NCI-H2029 treated with DMSO at 0.1 percent for 48 hours (cell line): ENCODE measurements around the gene SLC16A2.
"Not testable (repeated sequence)": the region's sequence is repeated elsewhere in the genome, so short reads cannot be mapped to it uniquely, and the experiment has no call there.

Experiments
- DNase-seq: peaks from one replicate; lab custom pipeline; 2025; lab: John Stamatoyannopoulos, UW

SLC16A2 gene

DNA sequence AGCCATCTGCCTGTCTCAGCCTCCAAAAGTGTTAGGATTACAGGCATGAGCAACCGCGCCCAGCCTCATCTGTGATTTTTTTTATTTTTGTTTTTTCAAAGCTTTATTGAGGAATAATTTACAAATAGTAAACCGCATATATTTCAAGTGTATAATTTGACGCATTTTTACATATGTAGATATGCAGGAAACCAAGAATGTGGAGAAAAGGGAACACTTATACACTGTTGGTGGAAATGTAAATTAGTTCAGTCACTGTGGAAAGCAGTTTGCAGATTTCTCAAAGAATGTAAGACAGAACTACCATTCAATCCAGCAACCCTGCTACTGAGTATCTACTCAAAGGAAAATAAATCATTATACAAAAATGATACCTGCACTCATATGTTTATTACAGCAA is 85.9 kb downstream of the SLC16A2 start:
- DNase-seq = no peak

DNA sequence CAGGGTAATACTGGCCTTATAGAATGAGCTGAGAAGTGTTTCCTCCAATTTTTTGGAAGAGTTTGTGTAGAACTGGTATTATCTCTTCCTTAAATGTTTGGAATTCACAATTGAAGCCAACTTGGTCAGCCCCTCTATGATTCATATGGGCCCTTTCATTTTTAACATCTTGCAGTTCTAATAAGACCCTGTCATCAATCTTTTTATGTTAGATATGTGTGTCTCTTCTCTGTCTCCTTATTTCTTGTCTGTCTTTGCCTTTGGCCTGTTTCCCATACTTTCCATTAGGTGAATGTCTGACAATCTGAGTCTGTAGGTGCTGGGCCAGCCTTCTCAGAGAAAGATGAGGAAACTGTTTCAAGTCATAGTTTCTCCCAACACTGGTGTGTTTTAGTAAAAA is 88.7 kb downstream of the SLC16A2 start:
- DNase-seq = no peak

DNA sequence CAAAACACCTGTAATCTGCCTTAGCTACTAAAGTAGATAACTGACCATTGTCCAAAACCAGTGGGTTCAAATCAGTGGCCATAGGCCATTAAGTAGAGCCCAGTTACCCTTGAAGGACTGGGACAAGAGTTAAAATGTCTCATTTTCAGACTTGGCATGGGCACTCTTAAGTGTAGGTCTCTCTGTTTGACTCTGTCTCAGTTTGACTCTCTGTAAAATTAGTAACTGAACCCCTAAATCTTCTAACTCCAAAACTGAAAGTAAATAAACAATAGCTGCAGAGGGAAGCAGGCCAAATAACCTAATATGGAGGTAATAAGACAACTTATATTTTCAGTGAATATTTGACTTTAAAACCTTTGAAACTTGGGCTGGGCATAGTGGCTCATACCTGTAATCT is 89.1 kb downstream of the SLC16A2 start:
- DNase-seq = no peak

DNA sequence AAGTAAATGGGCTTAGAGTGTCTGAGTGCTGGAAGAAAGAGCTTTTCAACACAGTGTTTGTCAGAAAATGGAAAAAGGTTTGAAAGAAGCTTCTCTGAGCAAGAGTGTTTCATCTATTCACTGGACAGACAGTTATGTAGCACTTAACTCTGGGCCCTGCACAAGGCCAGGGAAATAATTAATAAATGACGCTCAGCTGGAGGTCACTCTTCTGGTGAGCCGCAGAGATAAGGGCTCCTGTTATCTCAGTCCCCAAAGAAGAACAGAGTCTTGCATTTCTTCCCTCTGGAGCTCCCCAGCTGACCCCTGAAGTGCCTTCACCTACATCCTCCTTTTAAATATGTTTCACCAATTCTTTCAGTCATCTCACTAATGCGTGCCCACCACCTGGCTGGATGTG is 90.4 kb downstream of the SLC16A2 start:
- DNase-seq = no peak

DNA sequence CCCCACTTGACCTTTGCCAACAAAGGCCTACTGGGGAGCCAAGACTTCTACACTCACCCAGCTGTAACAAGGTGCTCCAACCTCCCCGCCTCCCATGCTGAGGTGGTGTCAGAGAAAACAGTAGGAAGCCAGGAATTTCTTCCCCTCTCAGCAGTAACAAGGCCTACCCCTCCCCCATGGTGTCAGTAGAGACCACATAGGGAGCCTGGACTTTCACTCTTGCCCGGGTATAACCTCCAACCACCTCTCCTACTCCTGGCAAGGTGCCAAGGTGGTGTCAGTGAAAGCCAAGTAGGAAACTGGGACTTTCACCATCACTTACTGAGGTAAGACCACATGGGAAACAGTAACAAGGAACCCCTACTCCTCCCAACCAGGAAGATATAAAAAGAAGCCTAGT is 93.1 kb downstream of the SLC16A2 start:
- DNase-seq = no peak

DNA sequence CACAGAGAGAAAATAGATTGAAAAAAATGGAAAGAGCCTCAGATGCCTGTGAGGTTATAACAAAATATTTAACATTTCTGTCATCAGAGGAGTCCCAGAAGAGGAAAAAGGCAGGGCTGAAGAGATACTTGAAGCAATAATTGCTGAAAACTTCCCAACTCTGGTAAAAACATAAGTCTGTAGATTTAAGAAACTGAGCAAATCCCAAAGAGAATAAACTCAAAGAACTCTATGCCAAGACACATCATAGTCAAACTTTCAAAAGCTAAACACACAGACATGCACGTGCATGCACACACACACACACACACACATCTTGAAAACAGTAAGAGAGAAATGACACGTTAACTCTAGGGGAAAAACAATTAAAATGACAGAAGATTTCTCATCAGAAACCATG is 94.1 kb downstream of the SLC16A2 start:
- DNase-seq = no peak

DNA sequence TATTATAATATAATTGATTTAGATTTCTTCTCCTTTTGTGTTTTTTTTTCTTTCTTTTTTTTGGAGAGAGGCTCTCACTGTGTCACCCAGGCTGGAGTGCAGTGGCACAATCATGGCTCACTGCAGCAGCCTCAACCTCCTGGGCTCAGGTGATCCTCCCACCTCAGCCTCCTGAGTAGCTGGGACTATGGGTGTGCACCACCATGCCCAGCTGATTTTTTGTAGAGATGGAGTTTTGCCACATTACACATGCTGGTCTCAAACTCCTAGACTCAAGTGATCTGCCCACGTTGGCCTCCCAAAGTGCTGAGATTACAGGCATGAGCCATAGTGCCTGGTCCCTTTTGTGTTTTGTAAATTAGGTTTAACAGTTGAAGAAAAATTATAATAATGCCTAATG is 94.7 kb downstream of the SLC16A2 start:
- DNase-seq = not testable (repeated sequence)

DNA sequence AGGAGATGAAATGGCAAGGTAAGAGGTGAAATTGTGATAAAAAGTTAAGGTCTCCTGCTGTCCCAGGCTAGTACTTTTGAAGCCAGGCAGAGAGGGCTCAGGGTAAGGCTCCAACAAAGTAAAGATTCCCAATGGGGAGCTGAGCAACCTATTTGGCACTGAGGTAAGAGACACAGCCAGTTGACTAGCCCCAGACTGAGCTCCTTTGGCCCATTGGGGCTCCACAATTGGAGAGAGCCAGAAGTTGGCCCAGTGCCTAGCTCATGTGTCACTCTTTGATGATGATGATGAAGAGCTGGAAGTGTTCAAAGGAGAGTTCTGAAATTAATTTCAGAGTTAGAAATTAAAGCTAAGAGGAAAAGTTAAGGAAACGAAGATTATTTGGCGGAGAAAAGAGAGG is 98.6 kb downstream of the SLC16A2 start:
- DNase-seq = no peak

DNA sequence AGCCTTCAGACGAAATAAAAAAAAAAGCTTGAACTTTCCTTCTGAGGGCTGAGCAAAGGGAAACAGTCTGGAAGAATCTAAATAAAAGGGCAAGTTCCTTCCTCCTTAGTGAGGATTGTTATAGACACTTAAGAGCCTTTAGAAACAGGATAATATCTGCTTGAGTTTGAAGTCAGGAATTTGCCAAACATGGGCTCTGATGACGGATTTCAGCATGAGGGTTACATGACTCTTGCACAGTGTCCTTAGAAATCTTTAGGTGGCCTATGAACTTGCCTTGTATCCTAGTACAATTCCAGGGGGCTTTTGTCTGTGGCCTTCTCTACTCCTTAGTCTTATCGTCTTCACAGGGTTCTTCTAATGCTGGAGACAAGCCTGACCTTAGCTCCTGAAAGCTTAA is 99.0 kb downstream of the SLC16A2 start:
- no peak for DNase-seq

DNA sequence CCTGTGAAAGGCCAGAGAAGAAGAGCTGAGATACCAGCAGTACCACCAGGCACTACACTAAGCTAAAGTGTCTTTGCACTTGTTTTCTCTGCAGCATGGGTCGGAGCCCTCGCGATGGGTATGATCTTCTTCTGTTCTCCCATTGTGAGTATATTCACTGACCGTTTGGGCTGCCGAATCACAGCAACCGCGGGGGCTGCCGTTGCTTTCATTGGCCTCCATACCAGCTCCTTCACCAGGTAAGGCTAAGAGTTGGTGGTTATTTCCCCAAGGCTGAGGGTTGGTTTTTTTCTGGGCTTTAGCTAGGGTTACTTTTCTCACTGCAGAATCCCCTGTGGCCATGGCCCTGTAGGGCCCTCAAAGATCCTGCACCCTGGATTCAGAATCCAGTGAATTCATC is 99.6 kb downstream of the SLC16A2 start:
- no peak for DNase-seq

DNA sequence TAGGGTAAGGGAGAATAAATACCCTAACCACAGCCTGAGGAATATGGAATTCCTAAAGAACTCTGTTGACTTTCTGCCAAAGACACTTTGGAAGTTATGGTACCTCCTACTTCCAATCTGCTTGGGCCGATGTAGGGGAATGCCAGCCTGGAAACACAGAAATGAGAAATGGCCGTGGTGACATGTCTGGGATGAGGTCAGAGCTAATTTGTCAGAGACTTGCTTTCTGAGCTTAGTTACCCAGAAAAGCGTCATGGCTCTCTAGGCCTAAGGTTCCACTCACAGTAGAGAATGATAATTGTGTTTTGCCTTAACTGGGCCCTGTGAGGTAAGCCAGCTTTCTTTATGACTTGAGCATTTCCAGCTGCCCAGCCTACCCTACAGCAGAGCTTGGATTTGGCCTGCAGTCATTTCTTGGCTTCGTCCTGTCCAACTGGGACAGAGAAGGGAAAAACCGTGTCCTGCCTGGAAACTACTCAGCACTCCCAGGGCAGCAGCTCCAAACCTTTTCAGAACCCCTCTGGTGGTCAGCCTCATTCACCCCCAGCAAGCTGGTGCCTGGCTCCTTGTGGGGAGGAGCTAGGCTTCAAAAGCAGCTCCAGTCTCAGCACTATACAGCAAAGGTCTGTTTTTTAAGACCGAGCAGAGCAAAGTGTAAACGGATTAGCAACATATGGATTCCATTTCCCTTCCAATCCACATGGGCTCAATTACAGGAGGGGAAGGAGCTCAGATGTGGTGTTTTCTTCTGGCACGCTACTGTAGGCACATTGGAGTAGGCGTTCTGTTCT is 100.9 kb downstream of the SLC16A2 start:
- no peak for DNase-seq

DNA sequence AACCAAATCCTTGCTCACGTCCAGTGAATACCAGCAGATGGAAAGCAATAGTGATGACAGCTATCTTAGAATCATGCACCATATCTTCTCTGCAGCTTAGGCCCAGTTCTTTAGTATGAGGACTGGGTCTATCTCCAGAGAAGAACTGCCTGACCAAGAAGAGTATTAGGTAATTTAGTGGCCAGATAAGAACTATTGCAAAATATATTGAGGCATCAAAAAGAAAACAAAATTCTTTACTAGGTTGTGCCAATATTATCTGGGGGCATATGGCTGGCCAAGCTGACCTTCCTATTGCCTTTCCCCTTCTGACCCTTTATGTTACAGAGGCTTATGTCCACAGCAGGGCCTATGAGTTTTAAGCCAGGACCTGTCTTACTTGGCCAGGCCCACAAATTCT is 101.9 kb downstream of the SLC16A2 start:
- no peak for DNase-seq

DNA sequence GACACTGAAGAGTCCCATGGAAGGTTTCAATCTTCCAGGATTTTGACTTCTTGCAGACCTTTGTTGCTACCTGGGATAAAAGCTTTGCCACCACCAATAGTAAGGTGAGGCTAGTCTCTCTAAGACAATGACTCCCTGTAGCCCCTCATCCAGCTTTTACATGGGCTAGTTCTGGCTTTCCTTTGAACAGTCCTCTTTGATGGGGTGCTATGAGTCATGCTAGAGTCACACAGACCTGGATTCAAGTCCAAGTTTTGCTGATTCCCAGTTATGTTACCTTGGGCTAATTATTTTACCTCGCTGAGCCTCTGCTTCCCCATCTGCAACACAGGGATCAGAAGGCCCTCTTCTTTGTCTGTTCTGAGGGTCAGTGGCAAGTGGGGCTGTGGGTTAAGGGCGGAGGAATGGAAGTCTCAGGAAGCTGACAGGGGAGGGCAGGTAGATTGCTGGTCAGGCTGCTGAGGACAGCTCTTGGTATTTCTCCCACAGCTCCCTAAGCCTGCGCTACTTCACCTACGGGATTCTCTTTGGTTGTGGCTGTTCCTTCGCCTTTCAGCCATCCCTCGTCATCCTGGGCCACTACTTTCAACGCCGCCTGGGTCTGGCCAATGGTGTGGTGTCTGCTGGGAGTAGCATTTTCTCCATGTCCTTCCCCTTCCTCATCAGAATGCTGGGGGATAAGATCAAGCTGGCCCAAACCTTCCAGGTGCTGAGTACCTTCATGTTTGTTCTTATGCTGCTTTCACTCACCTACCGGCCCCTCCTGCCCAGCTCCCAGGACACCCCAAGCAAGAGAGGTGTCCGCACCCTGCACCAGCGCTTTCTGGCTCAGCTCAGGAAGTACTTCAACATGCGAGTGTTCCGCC is 102.8 kb downstream of the SLC16A2 start:
- DNase-seq = no peak

DNA sequence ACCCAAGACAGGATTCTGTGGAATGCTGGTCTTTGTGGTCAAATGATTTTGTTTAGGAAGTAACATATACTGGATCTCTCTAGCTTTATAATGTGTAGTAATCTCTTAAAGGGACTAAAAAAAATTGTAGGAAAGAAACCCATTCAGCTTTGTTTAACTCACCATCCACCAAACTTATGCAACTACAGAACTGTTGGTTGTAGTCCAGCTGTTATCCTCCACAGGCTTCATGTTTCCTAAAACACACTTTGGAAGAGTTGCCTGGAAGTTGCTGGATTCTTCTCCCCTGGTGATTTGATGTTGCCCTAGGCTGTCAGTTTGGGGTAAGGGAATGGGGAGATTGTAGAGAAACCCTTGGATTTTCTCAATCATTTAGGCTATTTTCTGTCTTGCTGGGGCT is 103.8 kb downstream of the SLC16A2 start:
- no peak for DNase-seq

DNA sequence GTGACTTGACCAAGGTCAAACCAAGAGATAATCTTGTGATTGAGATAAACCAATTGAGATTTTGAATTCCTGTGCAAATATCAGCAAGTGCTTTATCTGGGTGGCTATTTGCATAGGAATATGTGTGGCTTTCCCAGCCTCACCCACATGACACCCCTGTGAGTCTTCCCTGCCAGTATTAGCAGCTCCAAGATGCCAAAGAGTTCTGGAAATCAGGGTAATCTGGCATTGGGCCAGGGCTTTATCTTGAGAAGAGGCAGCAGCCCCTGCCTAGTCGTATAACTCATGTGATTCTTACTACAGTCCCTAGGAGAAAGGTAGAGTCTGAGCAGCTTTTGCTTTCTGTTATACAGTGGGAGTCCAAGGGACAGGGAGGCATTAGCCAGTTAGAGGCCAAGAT is 105.5 kb downstream of the SLC16A2 start:
- DNase-seq = no peak

DNA sequence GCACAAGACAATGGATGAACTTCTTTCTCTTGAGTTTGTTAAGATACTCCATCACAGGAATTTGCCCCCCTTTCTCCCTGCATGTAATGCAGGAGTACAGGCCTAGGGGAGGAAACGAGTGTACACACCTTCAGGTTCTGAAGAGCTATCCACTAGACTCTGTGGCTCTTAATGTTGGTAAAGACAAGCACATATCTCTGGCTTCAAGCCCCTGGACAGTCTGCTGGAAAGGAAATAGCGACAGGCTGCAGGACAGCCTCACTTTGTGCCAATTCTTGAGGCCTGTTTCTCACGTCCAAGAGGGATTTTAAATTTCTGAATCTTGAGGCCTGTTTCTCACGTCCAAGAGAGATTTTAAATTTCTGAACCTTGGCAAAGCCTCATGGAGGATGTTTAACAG is 106.1 kb downstream of the SLC16A2 start:
- no peak for DNase-seq

DNA sequence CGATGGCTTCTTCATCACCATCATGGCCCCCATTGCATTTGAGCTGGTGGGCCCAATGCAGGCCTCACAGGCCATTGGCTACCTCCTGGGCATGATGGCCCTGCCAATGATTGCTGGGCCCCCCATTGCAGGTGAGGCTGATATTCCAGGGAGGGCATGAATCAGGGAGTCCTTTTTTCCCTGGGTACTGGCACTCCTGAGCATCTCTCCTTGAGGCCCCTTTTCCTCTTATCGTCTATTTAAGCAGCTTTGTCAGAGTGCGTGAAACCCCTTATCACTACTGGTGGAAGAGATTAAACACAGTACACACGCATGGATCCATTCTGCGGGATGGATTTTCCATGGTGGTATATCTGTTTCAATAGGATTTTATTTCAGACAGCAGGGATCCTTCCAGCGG is 108.0 kb downstream of the SLC16A2 start:
- no peak for DNase-seq

DNA sequence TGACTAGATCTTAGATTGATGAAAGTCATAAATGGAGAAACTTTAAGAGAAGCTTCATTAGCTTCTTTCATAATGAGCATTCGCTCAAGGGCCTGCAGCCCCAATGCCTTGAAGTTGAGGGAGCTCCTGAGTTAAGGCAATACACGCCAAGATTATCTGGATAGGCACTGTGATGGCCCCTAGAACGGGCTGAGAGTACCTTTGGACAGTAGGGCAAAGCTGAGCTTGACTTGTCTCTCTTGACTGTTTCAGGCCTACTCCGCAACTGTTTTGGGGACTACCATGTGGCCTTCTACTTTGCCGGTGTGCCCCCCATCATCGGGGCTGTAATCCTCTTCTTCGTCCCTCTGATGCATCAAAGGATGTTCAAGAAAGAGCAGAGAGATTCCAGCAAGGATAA is 109.8 kb downstream of the SLC16A2 start:
- DNase-seq = no peak

DNA sequence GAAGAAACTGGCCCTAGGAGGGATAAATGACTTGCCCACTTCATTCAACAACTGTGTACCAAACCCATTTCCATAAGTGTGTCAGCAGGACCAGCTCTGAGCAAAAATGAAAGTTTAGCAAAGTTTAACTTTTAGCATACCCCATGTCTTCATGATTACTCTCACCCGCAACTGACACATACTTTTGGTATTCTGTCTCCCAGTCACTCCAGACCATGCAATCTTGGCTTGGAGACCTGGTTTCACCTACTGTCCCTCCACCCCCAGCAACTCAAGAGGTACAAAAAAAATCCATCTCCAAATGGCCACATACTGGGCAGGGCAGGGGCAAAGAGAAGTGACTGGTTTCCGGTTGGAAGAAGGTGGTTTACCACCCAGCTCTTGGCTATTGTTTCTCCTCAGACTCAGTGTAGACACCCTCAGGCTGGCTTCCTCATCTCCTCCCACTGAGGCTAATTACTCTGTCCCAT is 113.3 kb downstream of the SLC16A2 start:
- DNase-seq = no peak

DNA sequence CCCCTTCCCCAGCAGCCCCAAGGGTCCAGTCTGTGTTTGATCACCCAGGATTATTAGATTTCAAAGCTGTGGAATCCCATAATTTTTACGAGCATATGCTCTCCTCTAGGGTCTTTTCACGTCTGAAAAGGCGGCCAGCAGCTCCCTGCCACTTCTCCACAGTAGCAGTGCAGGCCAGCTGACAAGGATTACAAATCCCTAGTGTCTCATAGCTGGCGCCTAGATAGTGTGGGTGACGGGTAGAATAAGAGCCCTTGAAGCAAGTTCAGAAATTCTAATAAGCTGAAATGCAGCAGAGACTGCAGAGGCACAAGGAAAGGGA is 113.8 kb downstream of the SLC16A2 start:
- DNase-seq = no peak

DNA sequence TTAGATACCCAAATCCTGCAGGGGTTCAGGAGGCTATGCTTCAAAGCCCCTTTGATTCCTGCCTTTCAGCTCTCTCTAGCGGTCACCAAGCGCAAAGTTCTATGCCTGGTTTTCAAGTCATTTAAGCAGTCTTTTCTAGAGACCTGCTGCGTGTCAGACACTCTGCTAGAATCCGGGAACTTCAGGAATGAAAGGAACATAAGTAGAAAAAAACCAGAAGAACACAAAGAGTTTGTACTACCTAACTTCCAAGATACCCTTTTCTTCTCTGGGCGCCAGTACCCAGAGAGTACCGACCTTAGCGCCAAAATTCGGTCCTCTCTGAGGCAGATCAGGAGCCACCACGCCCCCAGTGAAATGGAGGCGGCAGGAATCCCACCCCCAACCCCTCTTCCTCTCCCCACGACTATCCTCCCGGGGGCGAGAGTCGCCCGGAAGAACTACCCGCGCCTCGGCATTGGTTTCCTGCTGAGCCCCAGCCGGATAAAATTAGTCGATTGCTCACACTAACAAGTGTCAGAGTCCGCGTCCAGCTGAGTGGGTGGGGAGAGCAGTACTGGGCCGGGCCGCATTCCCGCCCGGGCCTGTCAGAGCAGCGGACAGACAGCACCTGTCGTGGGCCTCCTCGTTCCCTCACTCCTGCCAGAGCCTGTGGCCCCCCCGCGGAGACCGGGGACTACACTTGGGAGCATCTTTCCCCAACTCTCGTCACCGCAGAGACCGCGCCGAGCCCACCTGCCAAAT is 114.3 kb downstream of the SLC16A2 start:
- no peak for DNase-seq

DNA sequence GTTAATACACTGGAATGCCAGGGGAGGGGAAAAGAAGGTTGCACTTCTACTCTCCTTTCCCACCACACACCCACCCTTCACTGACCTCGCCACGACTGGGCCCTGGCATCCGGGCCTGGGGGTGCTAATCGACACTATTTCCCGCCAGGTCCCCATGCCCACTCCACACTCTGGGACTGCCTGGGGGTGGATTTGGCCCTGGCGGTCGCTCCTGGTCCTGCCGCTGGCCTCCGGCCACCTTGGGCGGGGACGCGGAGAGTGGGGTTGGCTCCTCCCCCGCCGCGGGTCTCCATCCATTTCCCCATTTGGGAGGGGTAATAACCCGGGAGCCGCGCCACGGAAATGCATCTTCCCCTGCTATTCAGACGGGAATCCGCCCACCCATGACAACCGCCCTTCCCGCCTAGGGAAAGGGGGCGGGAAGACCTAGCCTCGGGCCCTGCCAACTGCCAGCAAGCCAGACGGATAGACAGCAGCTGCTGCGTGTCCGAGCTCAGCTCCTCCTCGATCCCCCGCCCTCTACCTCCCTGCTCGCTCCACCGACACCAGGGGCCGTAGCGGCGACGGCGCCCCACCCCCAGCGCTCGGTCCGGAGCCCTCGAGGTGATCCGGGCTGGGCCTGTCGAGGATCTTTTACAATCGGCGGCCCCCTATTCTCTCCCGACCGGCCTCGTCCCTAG is 115.0 kb downstream of the SLC16A2 start:
- no peak for DNase-seq
